OCI-LY3 (cell line): ENCODE results near the gene STK32B.

Experiments used
- EZH2phosphoT487 ChIP-seq: fragments of 200-600 bp; shearing (Covaris generic); IDR thresholded peaks from 2 replicates; pipeline ENCODE4 v1.6.1; 2018; ENCODE audit warnings: antibody characterized with exemption, mixed run types, low read depth
- TF ChIP-seq, protein P1 (sequence below): fragments of 200-600, 300-600 bp; sonication (generic); IDR thresholded peaks from 2 replicates; pipeline ENCODE4 v1.5.1; 2014; ENCODE audit warnings: antibody characterized with exemption, low read length, low read depth

DNA sequence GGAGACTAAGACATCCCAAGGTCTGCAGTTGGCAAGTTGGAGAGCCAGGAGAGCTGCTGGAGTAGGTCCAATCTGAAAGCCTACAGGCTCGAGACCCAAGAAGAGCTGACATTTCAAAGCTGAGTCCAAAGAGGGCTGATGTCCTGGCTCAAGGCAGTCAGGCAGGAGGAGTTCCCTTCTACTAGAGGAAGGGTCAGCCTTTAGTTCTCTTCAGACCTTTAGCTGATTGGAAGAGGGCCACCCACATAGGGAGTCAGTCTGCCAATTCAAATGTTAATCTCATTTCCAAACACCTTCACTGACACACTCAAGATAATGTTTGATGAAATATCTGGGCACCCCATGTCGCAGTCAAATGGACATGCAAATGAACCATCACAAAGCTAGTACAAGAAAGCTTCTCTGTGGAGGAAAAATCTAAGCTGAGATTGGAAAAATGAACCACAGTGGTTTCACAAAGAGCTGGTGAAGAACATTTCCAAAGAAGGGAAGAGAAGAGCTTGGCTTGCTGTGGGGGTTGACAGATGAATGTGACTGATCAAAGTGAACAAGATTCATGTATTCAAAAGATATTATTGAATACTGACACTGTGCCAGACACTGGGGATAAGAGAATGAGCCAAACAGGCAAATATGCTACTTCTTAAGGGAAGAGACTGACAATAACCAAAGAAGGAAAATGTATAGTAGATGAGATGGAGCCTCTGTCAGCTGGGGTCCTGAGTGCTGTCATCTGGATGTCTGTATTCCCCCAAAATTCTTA is 61.2 kb downstream of the STK32B start:
- TF ChIP-seq, protein P1, sequence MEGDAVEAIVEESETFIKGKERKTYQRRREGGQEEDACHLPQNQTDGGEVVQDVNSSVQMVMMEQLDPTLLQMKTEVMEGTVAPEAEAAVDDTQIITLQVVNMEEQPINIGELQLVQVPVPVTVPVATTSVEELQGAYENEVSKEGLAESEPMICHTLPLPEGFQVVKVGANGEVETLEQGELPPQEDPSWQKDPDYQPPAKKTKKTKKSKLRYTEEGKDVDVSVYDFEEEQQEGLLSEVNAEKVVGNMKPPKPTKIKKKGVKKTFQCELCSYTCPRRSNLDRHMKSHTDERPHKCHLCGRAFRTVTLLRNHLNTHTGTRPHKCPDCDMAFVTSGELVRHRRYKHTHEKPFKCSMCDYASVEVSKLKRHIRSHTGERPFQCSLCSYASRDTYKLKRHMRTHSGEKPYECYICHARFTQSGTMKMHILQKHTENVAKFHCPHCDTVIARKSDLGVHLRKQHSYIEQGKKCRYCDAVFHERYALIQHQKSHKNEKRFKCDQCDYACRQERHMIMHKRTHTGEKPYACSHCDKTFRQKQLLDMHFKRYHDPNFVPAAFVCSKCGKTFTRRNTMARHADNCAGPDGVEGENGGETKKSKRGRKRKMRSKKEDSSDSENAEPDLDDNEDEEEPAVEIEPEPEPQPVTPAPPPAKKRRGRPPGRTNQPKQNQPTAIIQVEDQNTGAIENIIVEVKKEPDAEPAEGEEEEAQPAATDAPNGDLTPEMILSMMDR, result no peak
- no peak for TF ChIP-seq EZH2phosphoT487
